ENCODE measurements around the gene ADGRV1. TPM values are rescaled to one million over a fixed set of nuclear protein-coding genes. Genes with fewer than 3 reads are reported as not detected.
"Not testable (repeated sequence)": the region's sequence is repeated elsewhere in the genome, so short reads cannot be mapped to it uniquely, and the experiment has no call there.

Gene ADGRV1
- total RNA-seq, 4 donors from 2014 or later: 2.5 to 7.5 (median 4.5) TPM

GRCh38 chr5:90654215-90654614 lies 95.6 kb downstream of the ADGRV1 start:
- no peaks in the 10 kb centered on the region for H3K9me3 ChIP-seq
- no peaks in the 10 kb centered on the region for H3K36me3 ChIP-seq
- no peaks in the 10 kb centered on the region for H3K27me3 ChIP-seq
- no peak overlapping the region for H3K27ac ChIP-seq
- DNase-seq (ENCODE audit: low spot score in 2 of 2): no peak
- WGBS: 84% methylated on average over 2 of the region's 2 CpGs
- H3K4me1 ChIP-seq: no peaks in the 10 kb centered on the region
- H3K4me3 ChIP-seq: no peak overlapping the region
- TF ChIP-seq POLR2AphosphoS5 (IDR thresholded peaks at IDR 0.05) (no peak), POLR2A (IDR thresholded peaks at IDR 0.05) (no peak), EP300 (IDR thresholded peaks at IDR 0.05) (no peak), CTCF (IDR thresholded peaks at IDR 0.05) (no peak)

- no peaks in the 10 kb centered on the region for H3K27me3 ChIP-seq
- H3K9me3 ChIP-seq: no peaks in the 10 kb centered on the region
- WGBS: 55% methylated on average over 1 of the region's 1 CpG
- H3K27ac ChIP-seq: no peak overlapping the region
- H3K4me1 ChIP-seq: no peaks in the 10 kb centered on the region
- no peak overlapping the region for H3K4me3 ChIP-seq
- TF ChIP-seq POLR2AphosphoS5 (IDR thresholded peaks at IDR 0.05): no peak
- no peak for TF ChIP-seq CTCF (IDR thresholded peaks at IDR 0.05)
- no peak for TF ChIP-seq POLR2A (IDR thresholded peaks at IDR 0.05)
- TF ChIP-seq EP300 (IDR thresholded peaks at IDR 0.05): no peak
- no peaks in the 10 kb centered on the region for H3K36me3 ChIP-seq
- DNase-seq (ENCODE audit: low spot score in 2 of 2): no peak
Observed at GRCh38 chr5:90655423-90655822, 96.8 kb downstream of the ADGRV1 start.

GRCh38 chr5:90657030-90657429 lies 98.4 kb downstream of the ADGRV1 start:
- Histone ChIP-seq H3K36me3 (no peaks in the 10 kb centered on the region), H3K9me3 (no peaks in the 10 kb centered on the region), H3K27ac (no peak overlapping the region), H3K4me1 (no peaks in the 10 kb centered on the region), H3K27me3 (no peaks in the 10 kb centered on the region), H3K4me3 (no peak overlapping the region)
- WGBS: 61% methylated on average over 4 of the region's 4 CpGs
- no peak for DNase-seq (ENCODE audit: low spot score in 2 of 2)
- TF ChIP-seq POLR2AphosphoS5 (IDR thresholded peaks at IDR 0.05): no peak
- TF ChIP-seq POLR2A (IDR thresholded peaks at IDR 0.05): no peak
- TF ChIP-seq CTCF (IDR thresholded peaks at IDR 0.05): no peak
- no peak for TF ChIP-seq EP300 (IDR thresholded peaks at IDR 0.05)

GRCh38 chr5:90657788-90658187 lies 99.2 kb downstream of the ADGRV1 start:
- Histone ChIP-seq H3K27ac (no peak overlapping the region), H3K9me3 (no peaks in the 10 kb centered on the region), H3K4me3 (no peak overlapping the region), H3K4me1 (no peaks in the 10 kb centered on the region), H3K27me3 (no peaks in the 10 kb centered on the region), H3K36me3 (no peaks in the 10 kb centered on the region)
- 70% methylated on average over 6 of the region's 6 CpGs for WGBS
- DNase-seq (ENCODE audit: low spot score in 2 of 2): no peak
- TF ChIP-seq POLR2A (IDR thresholded peaks at IDR 0.05) (no peak), EP300 (IDR thresholded peaks at IDR 0.05) (no peak), POLR2AphosphoS5 (IDR thresholded peaks at IDR 0.05) (no peak), CTCF (IDR thresholded peaks at IDR 0.05) (no peak)

GRCh38 chr5:90658620-90659019 lies 100.0 kb downstream of the ADGRV1 start:
- DNase-seq (ENCODE audit: low spot score in 2 of 2): no peak
- Histone ChIP-seq H3K27me3 (no peaks in the 10 kb centered on the region), H3K9me3 (no peaks in the 10 kb centered on the region), H3K27ac (no peak overlapping the region), H3K36me3 (no peaks in the 10 kb centered on the region), H3K4me1 (no peaks in the 10 kb centered on the region), H3K4me3 (no peak overlapping the region)
- 78% methylated on average over 2 of the region's 2 CpGs for WGBS
- TF ChIP-seq POLR2AphosphoS5 (IDR thresholded peaks at IDR 0.05): no peak
- TF ChIP-seq POLR2A (IDR thresholded peaks at IDR 0.05): no peak
- no peak for TF ChIP-seq EP300 (IDR thresholded peaks at IDR 0.05)
- no peak for TF ChIP-seq CTCF (IDR thresholded peaks at IDR 0.05)

GRCh38 chr5:90668079-90668565 lies 109.5 kb downstream of the ADGRV1 start:
- not testable (repeated sequence) for H3K4me3 ChIP-seq; H3K27ac ChIP-seq; H3K9me3 ChIP-seq; H3K36me3 ChIP-seq; DNase-seq (ENCODE audit: low spot score in 2 of 2); H3K27me3 ChIP-seq; H3K4me1 ChIP-seq
- 77% methylated on average over 14 of the region's 21 CpGs for WGBS
